K562 (cell line): ENCODE measurements around the gene MAP1LC3B. TPM values are rescaled to one million over a fixed set of nuclear protein-coding genes. Genes with fewer than 3 reads are reported as not detected.

Experiments
- C11orf30 ChIP-seq: fragments of 450-650 bp; IDR thresholded peaks from 2 replicates; pipeline ENCODE4 v1.6.1; 2016; ENCODE audit warnings: low read depth, mild to moderate bottlenecking
- CCAR2 ChIP-seq: fragments of 200-400 bp; formaldehyde crosslinking; IDR thresholded peaks from 2 replicates; pipeline ENCODE4 v1.6.1; 2017; ENCODE audit warnings: mild to moderate bottlenecking, low read depth, low read length
- CEBPB ChIP-seq: fragments of 450-650 bp; IDR thresholded peaks from 2 replicates; pipeline ENCODE4 v1.6.1; 2016; ENCODE audit warnings: missing genetic modification characterization, missing compliant biosample characterization
- CREM ChIP-seq: IDR thresholded peaks from 2 replicates; pipeline ENCODE4 v1.6.1; 2014; ENCODE audit warnings: antibody characterized with exemption, low read depth
- DDX20 ChIP-seq: fragments of 450-650 bp; IDR thresholded peaks from 2 replicates; pipeline ENCODE4 v1.6.1; 2016; ENCODE audit warnings: missing genetic modification characterization, low read depth, mild to moderate bottlenecking, missing compliant biosample characterization, moderate library complexity
- DIDO1 ChIP-seq: fragments of 450-650 bp; IDR thresholded peaks from 2 replicates; pipeline ENCODE4 v1.6.1; 2016; ENCODE audit warnings: low read depth, missing biosample characterization, missing genetic modification characterization
- ELK3 ChIP-seq: fragments of 450-650 bp; formaldehyde crosslinking; IDR thresholded peaks from 2 replicates; pipeline ENCODE4 v1.4.0; 2020; ENCODE audit warnings: mild to moderate bottlenecking
- ETV5 ChIP-seq: sonication (generic); formaldehyde crosslinking; IDR thresholded peaks from 2 replicates; pipeline ENCODE4 v1.4.0; 2020; ENCODE audit warnings: low read depth, mild to moderate bottlenecking, missing genetic modification reagents
- FOXA3 ChIP-seq, 2 experiments: fragments of 450-650 bp in 1 of 2; sonication (generic) in 1 of 2; formaldehyde crosslinking; IDR thresholded peaks in 1 of 2; conservative IDR thresholded peaks in 1 of 2; 2 replicates each; pipeline versions ENCODE4 v1.4.0 to v1.8.0; 2020 to 2022; ENCODE audit warnings: mild to moderate bottlenecking in 2 of 2, missing genetic modification reagents in 1 of 2
- FOXJ2 ChIP-seq: fragments of 200-800 bp; sonication (Bioruptor generic); IDR thresholded peaks from 2 replicates; pipeline ENCODE4 v1.6.1; 2016; ENCODE audit warnings: missing genetic modification characterization, missing compliant biosample characterization
- HDAC8 ChIP-seq: fragments of 450-650 bp; IDR thresholded peaks from 2 replicates; pipeline ENCODE4 v1.6.1; 2016; ENCODE audit warnings: mild to moderate bottlenecking, missing genetic modification characterization, moderate library complexity, missing compliant biosample characterization
- MAX ChIP-seq: sonication (generic); formaldehyde crosslinking; IDR thresholded peaks from 2 replicates; pipeline ENCODE4 v1.9.0; 2022; ENCODE audit warnings: mild to moderate bottlenecking, missing genetic modification reagents
- NR3C1 ChIP-seq: sonication (generic); formaldehyde crosslinking; IDR thresholded peaks from 2 replicates; pipeline ENCODE4 v1.8.1; 2022; ENCODE audit warnings: missing genetic modification reagents
- TAF9B ChIP-seq: fragments of 450-650 bp; IDR thresholded peaks from 2 replicates; pipeline ENCODE4 v1.6.1; 2018; ENCODE audit warnings: mild to moderate bottlenecking; ENCODE audit not compliant: partially characterized antibody
- ZNF146 ChIP-seq: IDR thresholded peaks from one replicate; pipeline ENCODE4 v1.6.1; 2018; ENCODE audit warnings: missing compliant biosample characterization; ENCODE audit not compliant: unreplicated experiment
- ZNF165 ChIP-seq: fragments of 250-450 bp; sonication (Bioruptor Pico); IDR thresholded peaks from 2 replicates; pipeline ENCODE4 v1.4.0; 2020; ENCODE audit warnings: borderline replicate concordance
- ZNF23 ChIP-seq: fragments of 250-450 bp; sonication (Bioruptor Pico); IDR thresholded peaks from 2 replicates; pipeline ENCODE4 v1.4.0; 2020; ENCODE audit warnings: mild to moderate bottlenecking
- ZNF277 ChIP-seq: fragments of 250-450 bp; sonication (Bioruptor Pico); IDR thresholded peaks from 2 replicates; pipeline ENCODE4 v1.8.0; 2022; ENCODE audit warnings: inconsistent platforms, mild to moderate bottlenecking, moderate library complexity, borderline replicate concordance
- ZNF639 ChIP-seq, 2 experiments: fragments of 200-800 bp in 1 of 2; sonication (Bioruptor generic) in 1 of 2; sonication (generic) in 1 of 2; formaldehyde crosslinking in 1 of 2; IDR thresholded peaks in 1 of 2; conservative IDR thresholded peaks in 1 of 2; 2 replicates each; pipeline versions ENCODE4 v1.5.0 to v1.6.1; 2016 to 2020; ENCODE audit warnings: missing compliant biosample characterization in 1 of 2, missing genetic modification characterization in 1 of 2, missing genetic modification reagents in 1 of 2
- ZNF644 ChIP-seq: fragments of 200-800 bp; sonication (Bioruptor generic); IDR thresholded peaks from 2 replicates; pipeline ENCODE4 v1.6.1; 2016; ENCODE audit warnings: low read depth, missing genetic modification characterization, missing compliant biosample characterization
- ZNF75A ChIP-seq: fragments of 450-650 bp; formaldehyde crosslinking; IDR thresholded peaks from 2 replicates; pipeline ENCODE4 v1.4.0; 2020; ENCODE audit warnings: mild to moderate bottlenecking
- ZNF766 ChIP-seq: fragments of 200-800 bp; sonication (Bioruptor generic); conservative IDR thresholded peaks from 2 replicates; pipeline ENCODE4 v1.6.1; 2016; ENCODE audit warnings: missing genetic modification characterization, missing compliant biosample characterization
- polyA plus RNA-seq, 8 experiments: library from polyadenylated mRNA; depleted of rRNA in 4 of 8; stranded (reverse) in 5 of 8; unstranded in 3 of 8; fragments of >200 nt; fragmentation: Nextera tagmentation in 2 of 8; fragmentation: Illumina TruSeq in 1 of 8; extraction: Ambion mirVana in 2 of 8; extraction: Trizol in 1 of 8; gene quantifications; 2 replicates each; pipeline versions ENCODE4 v1.2.1 to v1.2.3, GENCODE V29; 2011 to 2014; ENCODE audit warnings: inconsistent platforms in 1 of 8, missing spikeins in 1 of 8
- total RNA-seq, 7 experiments: library from RNA; depleted of rRNA in 6 of 7; stranded (reverse); fragments of >200 nt in 6 of 7; fragmentation: Illumina TruSeq in 2 of 7; extraction: Trizol in 2 of 7; gene quantifications; 2 replicates each; pipeline versions ENCODE4 v1.2.1 to v1.2.3, GENCODE V29; 2011 to 2021; ENCODE audit warnings: low replicate concordance in 1 of 7

Gene MAP1LC3B
- total and polyA plus RNA-seq, 9 of the 15 experiments (the other 6 are each of a cell fraction or from before 2014, with no cell fraction given) = 16.0 to 81.5 (median 36.7) TPM

- TF ChIP-seq FOXA3 (CRISPR knock-in tag; conservative IDR thresholded peaks at IDR 0.05 in 1 of 2, IDR thresholded peaks at IDR 0.05 in 1 of 2) (no peak), MAX (no peak), ZNF644 (tag) (no peak), ZNF75A (no peak), CREM (peak; percentile 84), ZNF165 (CRISPR knock-in tag) (no peak), C11orf30 (no peak), CCAR2 (no peak), ETV5 (CRISPR knock-in tag) (peak; percentile 90), ZNF277 (CRISPR knock-in tag) (no peak), ELK3 (CRISPR knock-in tag) (no peak), NR3C1 (CRISPR knock-in tag) (no peak), ZNF146 (CRISPR knock-in tag) (no peak), DIDO1 (no peak), HDAC8 (tag) (no peak; the same call in 1 of the 2 replicates), CEBPB (no peak), FOXJ2 (tag) (no peak), ZNF766 (CRISPR knock-in tag) (no peak), ZNF23 (CRISPR knock-in tag) (no peak), ZNF639 (CRISPR knock-in tag; conservative IDR thresholded peaks at IDR 0.05 in 1 of 2, IDR thresholded peaks at IDR 0.05 in 1 of 2) (peak in 1 of 2 experiments; percentile 25; a peak in 1 of 4 replicates), TAF9B (no peak), DDX20 (tag) (no peak)
Observed at GRCh38 chr16:87383505-87384161, 8.5 kb upstream of the MAP1LC3B start, which contains the start of gene FBXO31 (continued).
